Neuron (in vitro differentiated cells): ENCODE measurements around the gene SEL1L3.

Experiments
- H2AFZ ChIP-seq: one replicate; pipeline ENCODE4 v1.6.1; 2013; ENCODE audit warnings: low read depth, mild to moderate bottlenecking, inconsistent platforms, low read length, moderate library complexity
- H3K27me3 ChIP-seq: one replicate; pipeline ENCODE4 v1.6.1; 2013; ENCODE audit warnings: low read length; ENCODE audit not compliant: insufficient read depth
- H3K36me3 ChIP-seq: one replicate; pipeline ENCODE4 v1.6.1; 2013; ENCODE audit warnings: low read length; ENCODE audit not compliant: insufficient read depth
- H3K4me1 ChIP-seq: one replicate; pipeline ENCODE4 v1.6.1; 2013; ENCODE audit warnings: low read length; ENCODE audit not compliant: insufficient read depth
- H3K4me3 ChIP-seq: 2 replicates; pipeline ENCODE4 v1.5.1; 2013; ENCODE audit warnings: mild to moderate bottlenecking, low read length, moderate library complexity
- H3K9me3 ChIP-seq: one replicate; pipeline ENCODE4 v1.6.1; 2013; ENCODE audit warnings: low read length

SEL1L3 gene

DNA sequence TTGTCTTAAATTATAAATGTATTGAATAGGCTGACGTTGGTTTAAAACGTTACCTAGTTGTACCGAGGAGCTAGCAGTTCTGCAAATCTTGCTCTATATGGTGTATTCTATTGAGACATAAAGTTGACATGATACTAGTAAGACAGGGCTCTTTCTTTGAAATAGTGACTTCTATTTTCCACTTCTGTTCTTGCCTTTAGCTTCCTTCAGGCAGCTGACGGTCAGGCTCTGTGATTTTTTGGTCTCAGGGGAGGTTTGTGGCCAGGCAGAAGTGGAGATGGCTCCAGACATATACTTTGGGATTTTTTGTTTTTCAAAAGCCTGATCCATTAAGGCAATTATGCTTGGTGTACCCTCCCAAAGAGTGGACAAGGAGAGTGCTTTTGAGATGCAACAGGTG lies 111.9 kb downstream of the SEL1L3 start:
- no peak overlapping the region for H2AFZ ChIP-seq
- H3K4me3 ChIP-seq = no peak overlapping the region
- H3K27me3 ChIP-seq = no peaks in the 10 kb centered on the region

DNA sequence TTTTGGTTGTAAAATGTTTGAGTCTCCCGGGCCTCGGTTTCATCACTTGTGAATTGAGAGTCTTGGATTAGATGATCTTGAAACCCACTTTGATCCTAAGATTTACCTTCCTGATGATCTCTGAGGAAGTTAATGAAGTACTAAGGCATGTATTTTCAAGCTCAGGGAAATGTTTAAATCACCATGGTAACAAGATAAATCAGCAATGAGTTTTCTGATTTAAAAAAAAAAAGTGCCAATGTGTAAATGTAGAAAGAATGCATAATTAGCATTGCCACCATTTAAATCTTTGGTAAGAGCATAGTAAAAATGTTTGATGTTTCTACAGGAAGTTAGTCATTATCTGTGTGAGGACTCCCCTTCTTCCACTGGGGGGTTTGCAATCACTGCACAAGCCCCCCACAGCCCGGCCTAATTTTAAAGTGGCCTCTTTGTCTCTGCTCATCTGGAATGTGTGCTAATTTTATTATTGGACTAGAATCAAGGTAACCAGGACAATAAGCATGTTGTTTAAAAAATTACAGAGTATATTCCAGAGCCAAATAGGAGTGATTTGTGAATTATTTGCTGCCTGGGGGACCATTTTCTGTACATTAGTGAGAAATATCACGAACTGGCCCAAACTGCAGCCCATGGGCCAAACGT lies 113.5 kb downstream of the SEL1L3 start:
- H2AFZ ChIP-seq = no peak overlapping the region
- H3K4me3 ChIP-seq = no peak overlapping the region
- no peaks in the 10 kb centered on the region for H3K9me3 ChIP-seq
- no peaks in the 10 kb centered on the region for H3K27me3 ChIP-seq
- no peaks in the 10 kb centered on the region for H3K36me3 ChIP-seq
- no peaks in the 10 kb centered on the region for H3K4me1 ChIP-seq

More for the DNA sequence above, 111.9 kb downstream of the SEL1L3 start:
- Histone ChIP-seq H3K4me1 (no peaks in the 10 kb centered on the region), H3K36me3 (no peaks in the 10 kb centered on the region), H3K9me3 (no peaks in the 10 kb centered on the region)

DNA sequence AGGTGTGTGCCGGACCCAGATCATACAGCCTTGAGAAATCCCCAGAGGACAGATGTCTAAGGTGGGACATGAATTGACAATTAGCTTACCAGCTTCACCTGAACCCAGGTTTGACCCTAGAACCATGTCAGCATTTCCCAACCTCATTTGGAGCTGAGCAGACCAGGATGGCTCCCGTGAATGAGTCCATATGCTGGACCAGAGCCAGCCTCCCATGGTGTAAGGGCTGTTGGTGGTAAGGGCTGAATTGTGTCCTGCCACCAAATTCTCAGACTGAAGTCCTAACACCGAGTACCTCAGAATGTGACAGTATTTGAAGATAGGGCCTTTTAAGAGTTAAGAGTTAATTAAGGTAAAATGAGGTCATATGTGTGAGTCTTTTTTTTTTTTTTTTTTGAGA lies 118.8 kb downstream of the SEL1L3 start:
- no peaks in the 10 kb centered on the region for H3K9me3 ChIP-seq
- no peak overlapping the region for H3K4me3 ChIP-seq
- no peaks in the 10 kb centered on the region for H3K27me3 ChIP-seq
- H3K36me3 ChIP-seq = no peaks in the 10 kb centered on the region
- no peak overlapping the region for H2AFZ ChIP-seq
- no peaks in the 10 kb centered on the region for H3K4me1 ChIP-seq

DNA sequence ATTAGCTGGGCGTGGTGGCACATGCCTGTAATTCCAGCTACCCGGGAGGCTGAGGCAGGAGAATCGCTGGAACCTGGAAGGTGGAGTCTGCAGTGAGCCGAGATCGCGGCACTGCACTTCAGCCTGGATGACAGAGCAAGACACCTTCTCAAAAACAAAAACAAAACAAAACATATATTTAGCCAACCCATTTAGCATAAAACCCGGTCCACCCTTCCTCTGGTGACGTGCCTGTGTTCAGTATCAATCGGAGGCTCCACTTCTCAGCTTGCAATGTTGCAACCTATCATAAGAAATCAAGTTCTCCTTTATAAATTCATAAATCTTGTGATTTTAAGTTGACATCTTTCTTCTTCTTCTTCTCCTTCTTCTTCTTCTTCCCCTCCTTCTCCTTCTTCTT lies 133.2 kb downstream of the SEL1L3 start:
- Histone ChIP-seq H3K9me3 (no peaks in the 10 kb centered on the region), H3K4me3 (no peak overlapping the region), H2AFZ (no peak overlapping the region), H3K4me1 (peaks cover 4% of the 10 kb centered on the region), H3K27me3 (no peaks in the 10 kb centered on the region), H3K36me3 (no peaks in the 10 kb centered on the region)

DNA sequence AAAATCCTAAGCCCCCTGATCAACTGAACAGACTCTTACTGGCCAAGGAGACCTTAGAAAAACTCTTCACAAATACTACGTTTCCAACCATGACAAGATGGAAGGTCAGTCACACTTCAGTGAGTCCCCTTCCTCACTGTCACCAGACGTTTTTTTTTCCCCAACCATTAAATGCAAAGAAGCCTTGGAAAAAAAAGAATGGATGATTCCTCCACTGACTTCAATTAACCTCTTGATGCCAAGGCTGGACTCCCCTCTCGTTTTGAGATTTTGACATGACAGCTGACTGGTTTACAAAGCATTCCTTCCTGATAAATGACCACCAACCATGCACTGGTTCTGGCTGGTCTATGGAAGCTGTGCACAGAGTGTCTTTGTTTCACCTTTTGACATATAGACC lies 133.9 kb downstream of the SEL1L3 start:
- Histone ChIP-seq H3K27me3 (no peaks in the 10 kb centered on the region), H3K4me1 (peaks cover 4% of the 10 kb centered on the region), H3K4me3 (no peak overlapping the region)

DNA sequence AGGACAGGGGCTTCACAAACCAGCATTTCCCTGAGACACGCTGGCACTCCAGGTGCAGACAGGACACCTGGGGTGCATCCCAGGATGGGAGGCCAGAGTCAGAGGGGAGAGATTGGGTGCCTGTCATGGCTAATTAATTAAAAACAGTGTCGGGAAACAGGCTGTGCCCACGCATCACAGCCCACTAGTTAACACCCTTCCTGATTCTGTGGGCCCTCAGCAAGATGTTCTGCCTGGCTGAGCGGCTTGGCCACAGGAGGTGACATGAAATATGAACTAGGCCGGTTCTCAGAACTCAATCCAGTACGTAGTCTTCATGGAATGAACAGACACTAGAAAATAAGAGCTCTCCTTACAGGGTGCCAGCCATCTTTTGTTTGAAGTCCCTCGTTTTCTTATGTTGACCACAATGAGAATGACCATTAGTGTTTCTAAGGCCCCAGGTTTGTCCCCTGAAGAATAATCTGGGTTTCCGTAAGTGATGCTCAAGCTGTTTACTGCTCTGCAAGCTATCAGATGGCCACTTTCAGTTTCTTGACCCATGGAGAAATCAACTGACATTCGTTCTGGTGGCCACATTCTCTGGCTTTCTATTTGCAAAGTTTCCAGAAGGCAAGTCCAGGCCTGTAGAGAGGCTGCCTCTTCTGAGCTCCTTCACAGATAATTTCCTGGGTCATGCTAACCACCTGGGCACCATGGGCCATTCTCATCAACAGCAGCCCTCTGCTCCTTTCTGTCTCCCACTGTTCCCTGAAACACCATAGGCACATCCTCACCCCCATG lies 134.9 kb downstream of the SEL1L3 start:
- Histone ChIP-seq H3K27me3 (no peaks in the 10 kb centered on the region), H3K4me3 (no peak overlapping the region), H2AFZ (no peak overlapping the region), H3K9me3 (no peaks in the 10 kb centered on the region), H3K36me3 (no peaks in the 10 kb centered on the region), H3K4me1 (peaks cover 4% of the 10 kb centered on the region)

More for the DNA sequence above, 133.9 kb downstream of the SEL1L3 start:
- Histone ChIP-seq H3K9me3 (no peaks in the 10 kb centered on the region), H2AFZ (no peak overlapping the region), H3K36me3 (no peaks in the 10 kb centered on the region)

DNA sequence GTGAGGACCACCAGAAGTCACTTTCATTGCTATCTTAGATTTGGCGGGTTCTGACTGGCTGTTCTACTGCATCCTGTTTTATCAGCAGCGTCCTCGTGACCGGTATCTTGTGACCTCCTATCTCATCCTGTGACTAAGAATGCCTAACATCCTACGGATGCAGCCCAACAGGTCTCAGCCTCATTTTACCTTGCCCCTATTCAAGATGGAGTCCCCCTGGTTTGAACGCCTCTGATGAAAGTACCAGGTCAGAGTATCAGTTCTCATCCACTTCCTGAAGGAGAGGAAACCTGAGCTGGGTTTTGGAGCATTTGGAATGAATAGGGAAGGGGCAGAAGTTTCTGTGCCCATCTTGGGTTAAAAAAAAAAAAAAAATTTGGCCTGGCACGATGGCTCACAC lies 136.9 kb downstream of the SEL1L3 start:
- Histone ChIP-seq H3K27me3 (no peaks in the 10 kb centered on the region), H3K4me1 (peaks cover 4% of the 10 kb centered on the region), H3K36me3 (no peaks in the 10 kb centered on the region), H3K9me3 (no peaks in the 10 kb centered on the region), H3K4me3 (no peak overlapping the region), H2AFZ (no peak overlapping the region)

DNA sequence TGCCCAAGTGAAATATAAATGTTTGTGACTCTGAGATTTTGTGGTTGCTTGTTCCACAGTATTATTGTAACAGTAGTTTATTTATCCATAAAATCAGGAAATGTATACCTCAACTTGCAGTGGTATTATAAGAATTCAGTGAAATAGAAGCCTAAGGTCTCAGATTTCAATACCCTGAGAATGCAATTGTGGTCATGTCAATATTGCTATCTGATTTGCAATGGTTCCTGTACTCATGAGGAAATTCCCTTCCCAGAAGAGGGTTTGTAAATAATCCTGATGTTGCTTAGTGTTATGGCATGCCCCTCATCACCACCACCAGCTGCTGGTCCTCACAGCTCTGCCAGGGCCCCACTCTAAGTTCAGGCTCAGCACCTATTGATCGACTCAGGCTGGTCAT lies 139.4 kb downstream of the SEL1L3 start:
- H3K9me3 ChIP-seq = no peaks in the 10 kb centered on the region
- no peaks in the 10 kb centered on the region for H3K36me3 ChIP-seq
- H3K4me3 ChIP-seq = no peak overlapping the region
- H3K4me1 ChIP-seq = no peaks in the 10 kb centered on the region
- no peak overlapping the region for H2AFZ ChIP-seq
- H3K27me3 ChIP-seq = no peaks in the 10 kb centered on the region

DNA sequence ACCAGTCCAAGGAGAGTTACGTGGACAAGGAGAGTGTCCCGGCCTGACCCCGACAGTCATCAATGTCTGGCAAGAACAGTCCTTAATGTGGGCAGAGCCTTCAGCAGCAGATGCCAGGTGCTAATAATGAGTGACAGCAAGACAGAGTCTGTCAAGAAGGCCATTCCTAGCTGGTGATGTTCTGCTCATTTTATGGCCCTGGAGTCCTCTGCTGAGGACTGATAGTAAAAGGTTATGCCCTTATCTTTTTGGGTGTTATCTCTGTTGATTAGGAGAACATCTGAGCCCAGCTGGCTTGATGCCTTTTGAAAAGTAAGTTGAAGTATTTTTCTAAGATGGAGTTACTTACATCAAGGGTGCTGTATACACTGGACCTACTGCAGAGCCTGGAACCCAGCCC lies 139.8 kb downstream of the SEL1L3 start:
- no peak overlapping the region for H2AFZ ChIP-seq
- H3K36me3 ChIP-seq = no peaks in the 10 kb centered on the region
- H3K27me3 ChIP-seq = no peaks in the 10 kb centered on the region
- no peaks in the 10 kb centered on the region for H3K4me1 ChIP-seq
- H3K4me3 ChIP-seq = no peak overlapping the region
- H3K9me3 ChIP-seq = no peaks in the 10 kb centered on the region

DNA sequence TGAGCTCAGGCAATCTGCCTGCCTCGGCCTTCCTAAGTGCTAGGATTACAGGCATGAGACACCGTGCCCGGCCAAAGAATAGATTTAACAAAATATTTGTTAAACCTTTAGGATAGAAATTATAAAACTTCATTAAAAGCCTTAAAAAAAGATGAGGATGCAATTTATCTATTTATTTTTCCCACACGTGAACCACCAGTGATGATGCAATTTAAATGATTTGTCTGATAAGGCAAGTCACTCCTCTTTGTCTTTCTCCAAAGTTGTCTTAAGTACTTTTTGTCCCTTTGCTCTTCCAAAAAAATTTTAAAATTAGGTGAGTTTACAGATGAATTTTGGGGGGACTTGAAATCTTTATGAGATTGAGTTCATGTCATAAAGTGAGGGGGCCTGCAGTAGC lies 149.0 kb downstream of the SEL1L3 start:
- Histone ChIP-seq H3K36me3 (no peaks in the 10 kb centered on the region), H3K4me1 (no peaks in the 10 kb centered on the region), H2AFZ (no peak overlapping the region), H3K4me3 (no peak overlapping the region), H3K9me3 (no peaks in the 10 kb centered on the region), H3K27me3 (no peaks in the 10 kb centered on the region)

DNA sequence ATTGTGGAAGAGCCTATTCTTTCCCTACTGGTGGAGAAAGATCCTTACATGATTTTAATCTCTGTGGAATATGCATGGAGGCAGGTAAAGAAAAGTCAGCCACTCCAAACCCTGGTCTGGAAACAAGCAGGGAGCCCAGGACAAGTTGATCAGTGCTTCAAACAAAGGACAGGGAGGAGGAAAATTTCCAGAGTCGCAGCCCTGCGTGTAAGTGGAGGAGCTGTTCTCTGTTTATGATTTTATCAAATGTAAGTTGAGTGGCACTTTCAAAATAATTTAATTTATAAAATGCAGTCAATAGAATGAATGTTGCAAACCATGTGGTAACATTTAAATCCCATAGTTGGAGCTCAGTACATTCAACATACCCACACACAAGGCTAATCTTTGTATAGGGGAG lies 150.2 kb downstream of the SEL1L3 start:
- Histone ChIP-seq H3K27me3 (no peaks in the 10 kb centered on the region), H3K4me3 (no peak overlapping the region), H3K9me3 (no peaks in the 10 kb centered on the region), H3K36me3 (no peaks in the 10 kb centered on the region), H3K4me1 (no peaks in the 10 kb centered on the region), H2AFZ (no peak overlapping the region)

DNA sequence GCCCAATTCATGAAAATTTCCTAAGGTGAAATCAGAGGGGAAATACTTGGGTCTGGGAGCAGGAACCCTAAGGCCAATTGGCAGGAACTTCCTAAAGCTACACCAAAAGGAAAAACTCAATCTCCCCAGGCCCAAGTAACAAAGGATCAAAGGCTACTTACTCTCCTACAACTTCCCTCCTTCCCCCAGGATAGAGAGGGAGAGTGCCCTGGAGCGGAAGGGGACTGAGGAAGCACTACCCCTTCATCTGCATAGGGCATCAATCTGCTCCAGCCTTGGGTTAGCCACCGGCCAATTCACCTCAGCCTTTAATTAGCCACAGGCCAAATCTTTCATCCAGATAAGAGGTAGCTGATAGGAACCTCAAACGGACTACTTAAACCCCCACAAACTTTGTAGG lies 152.2 kb downstream of the SEL1L3 start:
- H3K9me3 ChIP-seq = no peaks in the 10 kb centered on the region
- H3K4me3 ChIP-seq = no peak overlapping the region
- no peak overlapping the region for H2AFZ ChIP-seq
- no peaks in the 10 kb centered on the region for H3K27me3 ChIP-seq
- no peaks in the 10 kb centered on the region for H3K36me3 ChIP-seq
- H3K4me1 ChIP-seq = no peaks in the 10 kb centered on the region

DNA sequence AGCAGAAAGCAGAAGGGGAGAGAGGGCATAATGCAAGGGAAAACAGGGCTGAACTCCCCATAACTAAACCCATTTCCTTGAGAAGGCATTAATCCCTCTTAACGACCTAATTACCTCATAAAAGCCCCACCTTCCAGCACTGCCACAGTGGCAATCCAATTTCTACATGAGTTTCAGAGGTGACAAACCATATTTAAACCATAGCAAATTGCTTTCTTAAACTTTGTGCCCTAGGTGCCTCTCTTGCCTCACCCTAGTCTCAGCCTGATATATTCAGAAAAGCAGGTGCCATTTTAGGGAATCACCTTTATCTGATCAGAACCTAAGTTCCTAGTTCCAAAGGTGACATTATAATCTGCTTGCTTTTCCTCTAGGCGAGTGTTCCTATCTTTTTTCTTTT lies 158.3 kb downstream of the SEL1L3 start:
- Histone ChIP-seq H3K9me3 (no peaks in the 10 kb centered on the region), H3K27me3 (no peaks in the 10 kb centered on the region), H3K4me3 (no peak overlapping the region), H3K4me1 (no peaks in the 10 kb centered on the region), H3K36me3 (no peaks in the 10 kb centered on the region), H2AFZ (no peak overlapping the region)
